Measurements from ENCODE around the gene PARN.

DNA sequence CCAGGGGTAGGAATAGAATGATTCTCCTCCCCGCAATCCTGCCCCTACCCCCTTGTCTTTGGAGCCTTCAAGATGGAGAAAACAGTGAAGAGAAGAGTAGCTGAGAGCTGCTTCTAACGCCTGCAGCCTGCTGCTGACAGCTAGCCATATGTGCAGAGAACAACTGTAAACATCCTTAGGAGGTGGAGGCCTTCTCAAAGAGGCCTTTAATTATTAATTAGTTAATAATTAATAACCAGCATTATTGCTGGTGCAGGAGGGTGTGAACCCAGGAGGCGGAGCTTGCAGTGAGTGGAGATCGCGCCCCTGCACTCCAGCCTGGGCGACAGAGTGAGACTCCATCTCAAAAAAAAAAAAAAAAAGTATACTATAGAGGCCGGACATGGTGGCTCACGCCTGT is 11.1 kb upstream of the PARN start:
- TF ChIP-seq POLR2A (IDR thresholded peaks at IDR 0.05) = no peak
- TF ChIP-seq, protein P1, sequence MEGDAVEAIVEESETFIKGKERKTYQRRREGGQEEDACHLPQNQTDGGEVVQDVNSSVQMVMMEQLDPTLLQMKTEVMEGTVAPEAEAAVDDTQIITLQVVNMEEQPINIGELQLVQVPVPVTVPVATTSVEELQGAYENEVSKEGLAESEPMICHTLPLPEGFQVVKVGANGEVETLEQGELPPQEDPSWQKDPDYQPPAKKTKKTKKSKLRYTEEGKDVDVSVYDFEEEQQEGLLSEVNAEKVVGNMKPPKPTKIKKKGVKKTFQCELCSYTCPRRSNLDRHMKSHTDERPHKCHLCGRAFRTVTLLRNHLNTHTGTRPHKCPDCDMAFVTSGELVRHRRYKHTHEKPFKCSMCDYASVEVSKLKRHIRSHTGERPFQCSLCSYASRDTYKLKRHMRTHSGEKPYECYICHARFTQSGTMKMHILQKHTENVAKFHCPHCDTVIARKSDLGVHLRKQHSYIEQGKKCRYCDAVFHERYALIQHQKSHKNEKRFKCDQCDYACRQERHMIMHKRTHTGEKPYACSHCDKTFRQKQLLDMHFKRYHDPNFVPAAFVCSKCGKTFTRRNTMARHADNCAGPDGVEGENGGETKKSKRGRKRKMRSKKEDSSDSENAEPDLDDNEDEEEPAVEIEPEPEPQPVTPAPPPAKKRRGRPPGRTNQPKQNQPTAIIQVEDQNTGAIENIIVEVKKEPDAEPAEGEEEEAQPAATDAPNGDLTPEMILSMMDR (IDR thresholded peaks at IDR 0.05) = no peak

Measured in right lobe of liver (tissue), 4 donors.